ENCODE data around the gene FLRT2.

The FLRT2 gene

GRCh38 chr14:85531587-85532373 lies 1.8 kb downstream of the FLRT2 start:
- DNase-seq = no peak

GRCh38 chr14:85532374-85533022 lies 2.6 kb downstream of the FLRT2 start:
- no peak for DNase-seq

- no peak for DNase-seq
Observed at GRCh38 chr14:85533023-85533860, 3.3 kb downstream of the FLRT2 start.

- no peak for DNase-seq
Observed at GRCh38 chr14:85533861-85534291, 3.9 kb downstream of the FLRT2 start.

GRCh38 chr14:85534458-85535293 lies 4.7 kb downstream of the FLRT2 start:
- no peak for DNase-seq

- no peak for DNase-seq
Observed at GRCh38 chr14:85535321-85535720, 5.4 kb downstream of the FLRT2 start.

- DNase-seq = no peak
Observed at GRCh38 chr14:85535991-85536832, 6.3 kb downstream of the FLRT2 start.

- no peak for DNase-seq
Observed at GRCh38 chr14:85536833-85537190, 6.9 kb downstream of the FLRT2 start.

- DNase-seq = no peak
Observed at GRCh38 chr14:85537526-85537925, 7.6 kb downstream of the FLRT2 start.

- DNase-seq = no peak
Observed at GRCh38 chr14:85538636-85539035, 8.7 kb downstream of the FLRT2 start.

GRCh38 chr14:85539510-85539909 lies 9.6 kb downstream of the FLRT2 start:
- DNase-seq = no peak

GRCh38 chr14:85542623-85543022 lies 12.7 kb downstream of the FLRT2 start:
- no peak for DNase-seq

GRCh38 chr14:85545738-85546137 lies 15.8 kb downstream of the FLRT2 start:
- DNase-seq = no peak

- DNase-seq = no peak
Observed at GRCh38 chr14:85546390-85546789, 16.4 kb downstream of the FLRT2 start.

- no peak for DNase-seq
Observed at GRCh38 chr14:85549697-85550096, 19.8 kb downstream of the FLRT2 start.

- DNase-seq = no peak
Observed at GRCh38 chr14:85554106-85554505, 24.2 kb downstream of the FLRT2 start.

- DNase-seq = no peak
Observed at GRCh38 chr14:85556267-85556666, 26.3 kb downstream of the FLRT2 start.

- DNase-seq = no peak
Observed at GRCh38 chr14:85558505-85558904, 28.6 kb downstream of the FLRT2 start.

- DNase-seq = no peak
Observed at GRCh38 chr14:85562630-85563029, 32.7 kb downstream of the FLRT2 start.

- DNase-seq = no peak
Observed at GRCh38 chr14:85564841-85565527, 35.0 kb downstream of the FLRT2 start.

- DNase-seq = no peak
Observed at GRCh38 chr14:85565862-85566296, 35.9 kb downstream of the FLRT2 start.
